K562 (cell line): ENCODE measurements around the gene DDX18.

ENCODE experiments used
- FOXK1 ChIP-seq: sonication (generic); formaldehyde crosslinking; IDR thresholded peaks from 2 replicates; pipeline ENCODE4 v1.8.0; 2022; ENCODE audit warnings: missing genetic modification reagents, mild to moderate bottlenecking, borderline replicate concordance
- LARP7 ChIP-seq: fragments of 450-650 bp; IDR thresholded peaks from 2 replicates; pipeline ENCODE4 v1.6.1; 2016
- NFE2 ChIP-seq: IDR thresholded peaks from 2 replicates; pipeline ENCODE4 v1.6.1; 2014; ENCODE audit warnings: antibody characterized with exemption, low read depth
- RCOR1 ChIP-seq, 2 experiments: IDR thresholded peaks; 2 replicates each; pipeline ENCODE4 v1.6.1; 2012; ENCODE audit warnings: low read depth in 2 of 2, low read length in 2 of 2, borderline replicate concordance in 1 of 2, improper control_type of control experiment in 1 of 2
- SMARCB1 ChIP-seq: IDR thresholded peaks from 2 replicates; pipeline ENCODE4 v1.6.1; 2011; ENCODE audit warnings: improper control_type of control experiment, low read depth; ENCODE audit not compliant: insufficient read length
- SNRNP70 ChIP-seq: fragments of 200-400 bp; formaldehyde crosslinking; optimal IDR thresholded peaks from 2 replicates; pipeline ENCODE3; 2017; ENCODE audit warnings: low read depth, low read length
- TAF7 ChIP-seq: fragments of 450-650 bp; IDR thresholded peaks from 2 replicates; pipeline ENCODE4 v1.6.1; 2016; ENCODE audit warnings: missing genetic modification characterization, missing compliant biosample characterization
- ZNF253 ChIP-seq: fragments of 250-450 bp; sonication (Bioruptor Pico); conservative IDR thresholded peaks from 2 replicates; pipeline ENCODE4 v1.6.1; 2021; ENCODE audit warnings: mild to moderate bottlenecking
- ZNF274 ChIP-seq: IDR thresholded peaks from 2 replicates; pipeline ENCODE4 v1.6.1; 2011; ENCODE audit warnings: low read depth, mild to moderate bottlenecking, low read length, moderate library complexity, borderline replicate concordance
- ZNF436 ChIP-seq: fragments of 250-450, 450-650 bp; sonication (Bioruptor Pico); formaldehyde crosslinking; IDR thresholded peaks from 2 replicates; pipeline ENCODE4 v1.7.0; 2020; ENCODE audit warnings: mild to moderate bottlenecking
- TF ChIP-seq, protein P1 (sequence below), 3 experiments: IDR thresholded peaks in 2 of 3; conservative IDR thresholded peaks in 1 of 3; 2 replicates each; pipeline ENCODE4 v1.5.1; 2011 to 2012; ENCODE audit warnings: low read length in 3 of 3, mild to moderate bottlenecking in 3 of 3, control low read depth in 2 of 3, improper control_type of control experiment in 1 of 3, inconsistent platforms in 1 of 3, low read depth in 1 of 3, mixed read lengths in 1 of 3, moderate library complexity in 1 of 3; ENCODE audit not compliant: insufficient read depth in 2 of 3
- TF ChIP-seq, protein P2 (sequence below): fragments of 250-450 bp; sonication (Bioruptor Pico); IDR thresholded peaks from 2 replicates; pipeline ENCODE4 v1.5.0; 2022; ENCODE audit warnings: mild to moderate bottlenecking
- TF ChIP-seq, protein P3 (sequence below): fragments of 250-450 bp; sonication (Bioruptor Pico); IDR thresholded peaks from 2 replicates; pipeline ENCODE4 v1.4.0; 2020; ENCODE audit warnings: mild to moderate bottlenecking, moderate library complexity
- TF ChIP-seq, protein P4 (sequence below): fragments of 250-450 bp; sonication (Bioruptor Pico); IDR thresholded peaks from 2 replicates; pipeline ENCODE4 v1.4.0; 2020

DNA sequence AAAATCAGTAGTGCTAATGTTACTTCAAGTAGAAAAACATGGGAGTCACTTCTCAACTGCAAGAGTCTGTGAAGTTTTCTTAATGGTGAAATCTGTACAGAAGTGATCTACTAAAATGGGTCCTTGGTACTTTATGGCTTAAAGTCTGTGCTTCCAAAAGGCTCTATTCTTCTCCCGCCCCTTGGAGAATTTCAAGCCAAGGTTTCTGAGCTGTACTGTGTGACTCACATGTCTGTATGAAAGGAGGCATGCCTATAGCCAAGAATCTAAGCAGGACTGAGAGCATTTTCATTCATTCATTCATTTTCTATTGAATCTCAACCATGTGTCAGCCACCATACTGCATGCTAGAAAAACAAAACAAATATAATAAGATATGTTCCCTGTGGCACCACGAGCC is 19.8 kb upstream of the DDX18 start:
- TF ChIP-seq RCOR1 (IDR thresholded peaks at IDR 0.05; ENCODE audit: borderline replicate concordance in 1 of 2, low read depth in 2 of 2, low read length in 2 of 2) = no peak
- TF ChIP-seq ZNF274 = no peak
- TF ChIP-seq, protein P1, sequence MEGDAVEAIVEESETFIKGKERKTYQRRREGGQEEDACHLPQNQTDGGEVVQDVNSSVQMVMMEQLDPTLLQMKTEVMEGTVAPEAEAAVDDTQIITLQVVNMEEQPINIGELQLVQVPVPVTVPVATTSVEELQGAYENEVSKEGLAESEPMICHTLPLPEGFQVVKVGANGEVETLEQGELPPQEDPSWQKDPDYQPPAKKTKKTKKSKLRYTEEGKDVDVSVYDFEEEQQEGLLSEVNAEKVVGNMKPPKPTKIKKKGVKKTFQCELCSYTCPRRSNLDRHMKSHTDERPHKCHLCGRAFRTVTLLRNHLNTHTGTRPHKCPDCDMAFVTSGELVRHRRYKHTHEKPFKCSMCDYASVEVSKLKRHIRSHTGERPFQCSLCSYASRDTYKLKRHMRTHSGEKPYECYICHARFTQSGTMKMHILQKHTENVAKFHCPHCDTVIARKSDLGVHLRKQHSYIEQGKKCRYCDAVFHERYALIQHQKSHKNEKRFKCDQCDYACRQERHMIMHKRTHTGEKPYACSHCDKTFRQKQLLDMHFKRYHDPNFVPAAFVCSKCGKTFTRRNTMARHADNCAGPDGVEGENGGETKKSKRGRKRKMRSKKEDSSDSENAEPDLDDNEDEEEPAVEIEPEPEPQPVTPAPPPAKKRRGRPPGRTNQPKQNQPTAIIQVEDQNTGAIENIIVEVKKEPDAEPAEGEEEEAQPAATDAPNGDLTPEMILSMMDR (IDR thresholded peaks at IDR 0.05 in 2 of 3, conservative IDR thresholded peaks at IDR 0.05 in 1 of 3; ENCODE audit: insufficient read depth in 2 of 3, low read depth in 1 of 3, low read length in 3 of 3) = no peak
- no peak for TF ChIP-seq FOXK1
- TF ChIP-seq ZNF436 = no peak
- TF ChIP-seq, protein P2, sequence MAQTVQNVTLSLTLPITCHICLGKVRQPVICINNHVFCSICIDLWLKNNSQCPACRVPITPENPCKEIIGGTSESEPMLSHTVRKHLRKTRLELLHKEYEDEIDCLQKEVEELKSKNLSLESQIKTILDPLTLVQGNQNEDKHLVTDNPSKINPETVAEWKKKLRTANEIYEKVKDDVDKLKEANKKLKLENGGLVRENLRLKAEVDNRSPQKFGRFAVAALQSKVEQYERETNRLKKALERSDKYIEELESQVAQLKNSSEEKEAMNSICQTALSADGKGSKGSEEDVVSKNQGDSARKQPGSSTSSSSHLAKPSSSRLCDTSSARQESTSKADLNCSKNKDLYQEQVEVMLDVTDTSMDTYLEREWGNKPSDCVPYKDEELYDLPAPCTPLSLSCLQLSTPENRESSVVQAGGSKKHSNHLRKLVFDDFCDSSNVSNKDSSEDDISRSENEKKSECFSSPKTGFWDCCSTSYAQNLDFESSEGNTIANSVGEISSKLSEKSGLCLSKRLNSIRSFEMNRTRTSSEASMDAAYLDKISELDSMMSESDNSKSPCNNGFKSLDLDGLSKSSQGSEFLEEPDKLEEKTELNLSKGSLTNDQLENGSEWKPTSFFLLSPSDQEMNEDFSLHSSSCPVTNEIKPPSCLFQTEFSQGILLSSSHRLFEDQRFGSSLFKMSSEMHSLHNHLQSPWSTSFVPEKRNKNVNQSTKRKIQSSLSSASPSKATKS (CRISPR knock-in tag) = no peak
- TF ChIP-seq SMARCB1 = no peak
- TF ChIP-seq SNRNP70 = no peak
- TF ChIP-seq, protein P3, sequence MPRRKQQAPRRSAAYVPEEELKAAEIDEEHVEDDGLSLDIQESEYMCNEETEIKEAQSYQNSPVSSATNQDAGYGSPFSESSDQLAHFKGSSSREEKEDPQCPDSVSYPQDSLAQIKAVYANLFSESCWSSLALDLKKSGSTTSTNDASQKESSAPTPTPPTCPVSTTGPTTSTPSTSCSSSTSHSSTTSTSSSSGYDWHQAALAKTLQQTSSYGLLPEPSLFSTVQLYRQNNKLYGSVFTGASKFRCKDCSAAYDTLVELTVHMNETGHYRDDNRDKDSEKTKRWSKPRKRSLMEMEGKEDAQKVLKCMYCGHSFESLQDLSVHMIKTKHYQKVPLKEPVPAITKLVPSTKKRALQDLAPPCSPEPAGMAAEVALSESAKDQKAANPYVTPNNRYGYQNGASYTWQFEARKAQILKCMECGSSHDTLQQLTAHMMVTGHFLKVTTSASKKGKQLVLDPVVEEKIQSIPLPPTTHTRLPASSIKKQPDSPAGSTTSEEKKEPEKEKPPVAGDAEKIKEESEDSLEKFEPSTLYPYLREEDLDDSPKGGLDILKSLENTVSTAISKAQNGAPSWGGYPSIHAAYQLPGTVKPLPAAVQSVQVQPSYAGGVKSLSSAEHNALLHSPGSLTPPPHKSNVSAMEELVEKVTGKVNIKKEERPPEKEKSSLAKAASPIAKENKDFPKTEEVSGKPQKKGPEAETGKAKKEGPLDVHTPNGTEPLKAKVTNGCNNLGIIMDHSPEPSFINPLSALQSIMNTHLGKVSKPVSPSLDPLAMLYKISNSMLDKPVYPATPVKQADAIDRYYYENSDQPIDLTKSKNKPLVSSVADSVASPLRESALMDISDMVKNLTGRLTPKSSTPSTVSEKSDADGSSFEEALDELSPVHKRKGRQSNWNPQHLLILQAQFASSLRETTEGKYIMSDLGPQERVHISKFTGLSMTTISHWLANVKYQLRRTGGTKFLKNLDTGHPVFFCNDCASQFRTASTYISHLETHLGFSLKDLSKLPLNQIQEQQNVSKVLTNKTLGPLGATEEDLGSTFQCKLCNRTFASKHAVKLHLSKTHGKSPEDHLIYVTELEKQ (CRISPR knock-in tag) = no peak
- TF ChIP-seq LARP7 = no peak
- no peak for TF ChIP-seq TAF7
- TF ChIP-seq NFE2 = no peak
- TF ChIP-seq, protein P4, sequence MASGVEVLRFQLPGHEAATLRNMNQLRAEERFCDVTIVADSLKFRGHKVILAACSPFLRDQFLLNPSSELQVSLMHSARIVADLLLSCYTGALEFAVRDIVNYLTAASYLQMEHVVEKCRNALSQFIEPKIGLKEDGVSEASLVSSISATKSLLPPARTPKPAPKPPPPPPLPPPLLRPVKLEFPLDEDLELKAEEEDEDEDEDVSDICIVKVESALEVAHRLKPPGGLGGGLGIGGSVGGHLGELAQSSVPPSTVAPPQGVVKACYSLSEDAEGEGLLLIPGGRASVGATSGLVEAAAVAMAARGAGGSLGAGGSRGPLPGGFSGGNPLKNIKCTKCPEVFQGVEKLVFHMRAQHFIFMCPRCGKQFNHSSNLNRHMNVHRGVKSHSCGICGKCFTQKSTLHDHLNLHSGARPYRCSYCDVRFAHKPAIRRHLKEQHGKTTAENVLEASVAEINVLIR = no peak
- no peak for TF ChIP-seq ZNF253 (CRISPR knock-in tag)
